Measurements from ENCODE around the gene TAX1BP3.

- TF ChIP-seq CTCF (conservative IDR thresholded peaks at IDR 0.05; ENCODE audit: low read length) (no peak), EZH2phosphoT487 (IDR thresholded peaks at IDR 0.05; ENCODE audit: borderline replicate concordance) (no peak)
Measured at GRCh38 chr17:3688852-3689261, 20.5 kb upstream of the TAX1BP3 start.

Measured in Loucy (cell line).